H1 (cell line): ENCODE results near the gene LBP. TPM values are rescaled to one million over a fixed set of nuclear protein-coding genes. Genes with fewer than 3 reads are reported as not detected.

ENCODE experiments used
- CTCF ChIA-PET: fragments of 300-600 bp; sonication (Branson Sonifier 250); formaldehyde crosslinking; loops from one replicate; lab custom pipeline; 2021; ENCODE audit not compliant: partially characterized antibody; lab: Charles Lee
- POLR2A ChIA-PET: fragments of 300-600 bp; sonication (Branson Sonifier 250); formaldehyde crosslinking; loops from one replicate; lab custom pipeline; 2021; ENCODE audit warnings: inconsistent platforms; ENCODE audit not compliant: partially characterized antibody; lab: Charles Lee
- DNase-seq, 2 experiments: peaks; one replicate each; pipeline versions ENCODE4 v3.0.0 to v3.0.0-alpha.2; 2010 to 2022; ENCODE audit warnings: low spot score in 2 of 2, low read depth in 1 of 2, mixed read lengths in 1 of 2
- FAIRE-seq: peaks from 2 replicates; lab custom pipeline; 2011; peaks lifted over from hg19 to GRCh38; lab: Jason Lieb, UNC
- H2AFZ ChIP-seq: 2 replicates; pipeline ENCODE4 v1.8.1; 2012; ENCODE audit warnings: low read length, inconsistent platforms
- H2AK5ac ChIP-seq: 2 replicates; pipeline ENCODE4 v1.6.1; 2013; ENCODE audit warnings: low read depth, low read length
- H2BK120ac ChIP-seq: replicated peaks from 2 replicates; pipeline ENCODE3; 2013; ENCODE audit warnings: low read depth, low read length, inconsistent platforms
- H2BK12ac ChIP-seq: 2 replicates; pipeline ENCODE4 v1.6.1; 2013; ENCODE audit warnings: low read depth, low read length
- H2BK15ac ChIP-seq: 2 replicates; pipeline ENCODE4 v1.6.1; 2013; ENCODE audit warnings: low read length
- H2BK20ac ChIP-seq: 2 replicates; pipeline ENCODE4 v1.6.1; 2013; ENCODE audit warnings: low read length
- H2BK5ac ChIP-seq: 2 replicates; pipeline ENCODE4 v1.6.1; 2013; ENCODE audit warnings: low read depth, low read length
- H3K14ac ChIP-seq: 2 replicates; pipeline ENCODE4 v1.6.1; 2013; ENCODE audit warnings: inconsistent platforms; ENCODE audit not compliant: insufficient read length
- H3K18ac ChIP-seq: 2 replicates; pipeline ENCODE4 v1.6.1; 2013; ENCODE audit warnings: low read length; ENCODE audit errors: extremely low read depth
- H3K23ac ChIP-seq: 2 replicates; pipeline ENCODE4 v1.6.1; 2013; ENCODE audit warnings: inconsistent platforms; ENCODE audit not compliant: insufficient read length
- H3K23me2 ChIP-seq: 2 replicates; pipeline ENCODE4 v1.6.1; 2013; ENCODE audit warnings: low read depth, low read length
- H3K27ac ChIP-seq: 2 replicates; pipeline ENCODE4 v1.6.1; 2011; ENCODE audit warnings: low read depth, low read length, inconsistent platforms
- H3K27me3 ChIP-seq, 4 experiments: replicated peaks in 1 of 4; 1 replicate in 1 of 4; 2 replicates in 3 of 4; pipeline versions ENCODE4 v1.6.1 to v1.8.1; 2011 to 2013; ENCODE audit warnings: low read length in 3 of 4, mild to moderate bottlenecking in 3 of 4, inconsistent platforms in 2 of 4, mixed read lengths in 2 of 4, moderate library complexity in 1 of 4; ENCODE audit not compliant: control insufficient read depth in 3 of 4, insufficient read depth in 3 of 4; ENCODE audit errors: extremely low read depth in 1 of 4
- H3K36me3 ChIP-seq, 4 experiments: 2 replicates each; pipeline versions ENCODE4 v1.6.1 to v1.8.1; 2011 to 2013; ENCODE audit warnings: mild to moderate bottlenecking in 4 of 4, low read length in 3 of 4, moderate library complexity in 2 of 4, control low read depth in 1 of 4, inconsistent platforms in 1 of 4; ENCODE audit not compliant: insufficient read depth in 4 of 4, control insufficient read depth in 2 of 4
- H3K4ac ChIP-seq: replicated peaks from 2 replicates; pipeline ENCODE3; 2013; ENCODE audit warnings: low read length, low read depth, mixed read lengths, inconsistent platforms; ENCODE audit not compliant: insufficient read length
- H3K4me1 ChIP-seq, 4 experiments: replicated peaks in 1 of 4; 1 replicate in 1 of 4; 2 replicates in 3 of 4; pipeline versions ENCODE4 v1.6.1 to v1.8.1; 2011 to 2013; ENCODE audit warnings: low read length in 3 of 4, inconsistent platforms in 2 of 4, mixed read lengths in 1 of 4; ENCODE audit not compliant: insufficient read depth in 4 of 4, control insufficient read depth in 3 of 4
- H3K4me2 ChIP-seq, 2 experiments: 2 replicates each; pipeline versions ENCODE4 v1.6.1 to v1.8.1; 2011 to 2013; ENCODE audit warnings: low read depth in 2 of 2, low read length in 2 of 2, control low read depth in 1 of 2, inconsistent platforms in 1 of 2, mild to moderate bottlenecking in 1 of 2; ENCODE audit not compliant: insufficient read depth in 1 of 2
- H3K4me3 ChIP-seq, 4 experiments: fragments of 200-600, 300-600 bp in 1 of 4; sonication (generic), shearing (Covaris generic), sonication (Bioruptor Twin) in 1 of 4; 2 replicates each; pipeline versions ENCODE4 v1.5.1 to v1.8.1; 2011 to 2016; ENCODE audit warnings: low read length in 4 of 4, low read depth in 3 of 4, control low read depth in 2 of 4, inconsistent platforms in 2 of 4, mild to moderate bottlenecking in 2 of 4, mixed read lengths in 1 of 4, moderate library complexity in 1 of 4; ENCODE audit not compliant: insufficient read depth in 2 of 4; ENCODE audit errors: extremely low read depth in 1 of 4
- H3K56ac ChIP-seq: replicated peaks from 2 replicates; pipeline ENCODE3; 2013; ENCODE audit warnings: low read depth, mild to moderate bottlenecking, mixed read lengths, low read length, inconsistent platforms; ENCODE audit not compliant: insufficient read length
- H3K79me1 ChIP-seq: 2 replicates; pipeline ENCODE4 v1.6.1; 2013; ENCODE audit warnings: low read depth, low read length, control low read depth
- H3K79me2 ChIP-seq, 2 experiments: 2 replicates each; pipeline versions ENCODE4 v1.6.1 to v1.8.1; 2012 to 2013; ENCODE audit warnings: low read length in 2 of 2, mild to moderate bottlenecking in 2 of 2, inconsistent platforms in 1 of 2; ENCODE audit not compliant: insufficient read depth in 2 of 2, control insufficient read depth in 1 of 2
- H3K9ac ChIP-seq, 4 experiments: replicated peaks in 1 of 4; 1 replicate in 1 of 4; 2 replicates in 3 of 4; pipeline versions ENCODE4 v1.6.1 to v1.8.1; 2011 to 2013; ENCODE audit warnings: low read depth in 3 of 4, low read length in 3 of 4, control low read depth in 2 of 4, mild to moderate bottlenecking in 2 of 4, moderate library complexity in 2 of 4, inconsistent platforms in 1 of 4; ENCODE audit errors: extremely low read depth in 1 of 4
- H3K9me3 ChIP-seq, 2 experiments: 2 replicates each; pipeline versions ENCODE4 v1.6.1 to v1.8.1; 2012 to 2013; ENCODE audit warnings: mild to moderate bottlenecking in 2 of 2, moderate library complexity in 2 of 2, control low read depth in 1 of 2, inconsistent platforms in 1 of 2, low read depth in 1 of 2, low read length in 1 of 2, mixed read lengths in 1 of 2; ENCODE audit not compliant: insufficient read depth in 2 of 2
- H4K20me1 ChIP-seq, 2 experiments: replicated peaks in 1 of 2; 2 replicates each; pipeline versions ENCODE3 to v1.8.1; 2011 to 2013; ENCODE audit warnings: inconsistent platforms in 2 of 2, low read length in 2 of 2, mild to moderate bottlenecking in 1 of 2; ENCODE audit not compliant: insufficient read depth in 2 of 2, control insufficient read depth in 1 of 2
- H4K5ac ChIP-seq: 2 replicates; pipeline ENCODE4 v1.6.1; 2013; ENCODE audit warnings: low read length, low read depth, mixed read lengths, inconsistent platforms; ENCODE audit not compliant: insufficient read length
- H4K8ac ChIP-seq: 2 replicates; pipeline ENCODE4 v1.8.0; 2013; ENCODE audit warnings: mild to moderate bottlenecking, moderate library complexity, low read length, inconsistent platforms; ENCODE audit not compliant: insufficient read depth; ENCODE audit errors: extremely low read depth
- H4K91ac ChIP-seq: replicated peaks from 2 replicates; pipeline ENCODE3; 2013; ENCODE audit warnings: low read length, mixed read lengths, inconsistent platforms; ENCODE audit not compliant: insufficient read length
- CBX8 ChIP-seq: fragments of 300-800, 300-1000 bp; sonication (generic); IDR thresholded peaks from 2 replicates; pipeline ENCODE4 v1.7.1; 2016; ENCODE audit warnings: low read depth, low read length, borderline replicate concordance
- CHD1 ChIP-seq: IDR thresholded peaks from 2 replicates; pipeline ENCODE4 v1.6.1; 2012; ENCODE audit warnings: low read depth, low read length, improper control_type of control experiment
- EGR1 ChIP-seq: IDR thresholded peaks from 2 replicates; pipeline ENCODE4 v1.6.1; 2011; ENCODE audit warnings: low read depth, low read length, borderline replicate concordance
- EP300 ChIP-seq, 2 experiments: IDR thresholded peaks; 1 replicate in 1 of 2; 2 replicates in 1 of 2; pipeline ENCODE4 v1.6.1; 2011 to 2012; ENCODE audit warnings: low read depth in 2 of 2, low read length in 2 of 2, mild to moderate bottlenecking in 2 of 2, borderline replicate concordance in 1 of 2, inconsistent platforms in 1 of 2, moderate library complexity in 1 of 2
- FOSL1 ChIP-seq: IDR thresholded peaks from 2 replicates; pipeline ENCODE4 v1.6.1; 2011; ENCODE audit warnings: mild to moderate bottlenecking, low read depth, low read length, moderate library complexity; ENCODE audit not compliant: insufficient read depth
- JUND ChIP-seq: IDR thresholded peaks from 2 replicates; pipeline ENCODE4 v1.6.1; 2011; ENCODE audit warnings: mild to moderate bottlenecking, improper control_type of control experiment, low read length
- MAFK ChIP-seq: IDR thresholded peaks from 2 replicates; pipeline ENCODE4 v1.6.1; 2012; ENCODE audit warnings: low read depth, mild to moderate bottlenecking, improper control_type of control experiment, low read length
- POU5F1 ChIP-seq: IDR thresholded peaks from 2 replicates; pipeline ENCODE4 v1.6.1; 2011; ENCODE audit warnings: low read depth, mild to moderate bottlenecking, low read length, moderate library complexity
- RFX5 ChIP-seq: IDR thresholded peaks from 2 replicates; pipeline ENCODE4 v1.6.1; 2011; ENCODE audit warnings: low read depth, low read length, improper control_type of control experiment, borderline replicate concordance
- RNF2 ChIP-seq: fragments of 200-900, 300-1000 bp; sonication (generic); IDR thresholded peaks from 2 replicates; pipeline ENCODE4 v1.7.1; 2016; ENCODE audit warnings: borderline replicate concordance, low read depth, mild to moderate bottlenecking, antibody characterized with exemption, low read length; ENCODE audit not compliant: poor library complexity, severe bottlenecking; ENCODE audit errors: missing control alignments
- ZNF274 ChIP-seq: IDR thresholded peaks from 2 replicates; pipeline ENCODE4 v1.7.0; 2012; ENCODE audit warnings: low read length, borderline replicate concordance; ENCODE audit errors: extremely low read depth
- WGBS, 2 experiments: shearing (Covaris generic) in 1 of 2; methylation state at CpG; one replicate each; pipeline versions ENCODE4 v1.1.6 to v1.1.7; 2013 to 2015; ENCODE audit warnings: low lambda C conversion rate in 2 of 2, mixed read lengths in 2 of 2, inconsistent platforms in 1 of 2, low coverage in 1 of 2, missing lambda C conversion rate in 1 of 2; ENCODE audit not compliant: insufficient replicate concordance in 2 of 2, insufficient coverage in 1 of 2, insufficient read length in 1 of 2; ENCODE audit errors: extremely low coverage in 1 of 2, missing lambda C conversion rate in 1 of 2; 5-methylcytosine and 5-hydroxymethylcytosine counted together
- polyA plus RNA-seq, 7 experiments: library from polyadenylated mRNA; depleted of rRNA in 3 of 7; stranded (reverse) in 5 of 7; unstranded in 2 of 7; fragments of >200 nt in 5 of 7; fragments of 200-250 nt in 2 of 7; gene quantifications; 1 replicate in 5 of 7; 2 replicates in 1 of 7; 4 replicates in 1 of 7; pipeline versions ENCODE4 v1.2.1 to v1.2.3, GENCODE V29; 2011 to 2013; ENCODE audit warnings: missing spikeins in 2 of 7, mixed read lengths in 2 of 7
- total RNA-seq: library from RNA; stranded (reverse); fragmentation: NEBNext Ultra II Directional; extraction: Animal tissue kit (Norgen Biotek cat#: 25700); gene quantifications from 2 replicates; pipeline ENCODE4 v1.2.1, GENCODE V29; 2021

Gene LBP
- total and polyA plus RNA-seq, 2 of the 8 experiments (the other 6 are each of a cell fraction or from before 2014, with no cell fraction given): 0.60 to 0.63 TPM

- H3K4me3 ChIP-seq: no peak overlapping the region
- H3K23me2 ChIP-seq: peaks cover 5% of the 10 kb centered on the region; the same call in 1 of the 2 replicates
- no peak overlapping the region for H3K56ac ChIP-seq
- H2BK20ac ChIP-seq: no peak overlapping the region
- no peaks in the 10 kb centered on the region for H3K27me3 ChIP-seq
- no peak for TF ChIP-seq MAFK
- no peak for TF ChIP-seq CBX8
- TF ChIP-seq FOSL1: no peak
- TF ChIP-seq EP300 (IDR thresholded peaks at IDR 0.05; ENCODE audit: borderline replicate concordance in 1 of 2, low read depth in 2 of 2, low read length in 2 of 2): no peak
- TF ChIP-seq ZNF274: no peak
- no peak for TF ChIP-seq RFX5
- TF ChIP-seq JUND: no peak
- no peak for TF ChIP-seq POU5F1
- no peak for TF ChIP-seq RNF2
- no peak for TF ChIP-seq CHD1
- TF ChIP-seq EGR1: no peak
- H4K91ac ChIP-seq: no peak overlapping the region
- H3K79me2 ChIP-seq: no peaks in the 10 kb centered on the region
- H3K36me3 ChIP-seq: no peaks in the 10 kb centered on the region
- H3K4me1 ChIP-seq: no peaks in the 10 kb centered on the region
- DNase-seq (no peak), FAIRE-seq (no peak)
- no peak overlapping the region for H2BK12ac ChIP-seq
- no peak overlapping the region for H2BK15ac ChIP-seq
- H3K23ac ChIP-seq: no peak overlapping the region
- H3K9ac ChIP-seq: no peak overlapping the region
- H3K4ac ChIP-seq: no peak overlapping the region
- H2BK120ac ChIP-seq: no peak overlapping the region
- no peaks in the 10 kb centered on the region for H4K20me1 ChIP-seq
- H3K79me1 ChIP-seq: no peaks in the 10 kb centered on the region
- H3K14ac ChIP-seq: no peak overlapping the region
- CTCF ChIA-PET: interaction anchor here (1.2 to 2.7 kb wide), 5 partner anchors 14 to 267 kb away, joined by 3 to 25 read pairs (median 4); no protein-coding TSS in a partner anchor
- H3K27ac ChIP-seq: no peak overlapping the region
- no peak overlapping the region for H2AK5ac ChIP-seq
- H3K9me3 ChIP-seq: no peaks in the 10 kb centered on the region
- WGBS, 2 experiments: 91% methylated on average over 3 of the region's 3 CpGs; no CpG with 5 or more reads in 1 of the 2 experiments
- no peak overlapping the region for H2BK5ac ChIP-seq
- POLR2A ChIA-PET: no interaction called here
- no peak overlapping the region for H4K8ac ChIP-seq
- no peak overlapping the region for H3K18ac ChIP-seq
- no peak overlapping the region for H4K5ac ChIP-seq
- no peak overlapping the region for H3K4me2 ChIP-seq
- no peak overlapping the region for H2AFZ ChIP-seq
These were observed 22.1 kb upstream of the LBP start for GRCh38 chr20:38324159-38324558.
